Activated CD4-positive, alpha-beta T cell treated with anti-CD3 and anti-CD28 coated beads, Interleukin-2, amount 50 U/mL, for 24 hours (primary cell): ENCODE measurements around the gene C1GALT1C1L.
A peak's percentile ranks its signal among the peaks of the same experiment; 100 is the strongest.
"Not testable (repeated sequence)": the region's sequence is repeated elsewhere in the genome, so short reads cannot be mapped to it uniquely, and the experiment has no call there.

Experiments used
- DNase-seq, 2 donors: peaks; one replicate each; pipeline ENCODE4 v3.0.0-alpha.2; 2020; ENCODE audit warnings: low read depth in 1 of 2, low spot score in 1 of 2

C1GALT1C1L gene

DNA sequence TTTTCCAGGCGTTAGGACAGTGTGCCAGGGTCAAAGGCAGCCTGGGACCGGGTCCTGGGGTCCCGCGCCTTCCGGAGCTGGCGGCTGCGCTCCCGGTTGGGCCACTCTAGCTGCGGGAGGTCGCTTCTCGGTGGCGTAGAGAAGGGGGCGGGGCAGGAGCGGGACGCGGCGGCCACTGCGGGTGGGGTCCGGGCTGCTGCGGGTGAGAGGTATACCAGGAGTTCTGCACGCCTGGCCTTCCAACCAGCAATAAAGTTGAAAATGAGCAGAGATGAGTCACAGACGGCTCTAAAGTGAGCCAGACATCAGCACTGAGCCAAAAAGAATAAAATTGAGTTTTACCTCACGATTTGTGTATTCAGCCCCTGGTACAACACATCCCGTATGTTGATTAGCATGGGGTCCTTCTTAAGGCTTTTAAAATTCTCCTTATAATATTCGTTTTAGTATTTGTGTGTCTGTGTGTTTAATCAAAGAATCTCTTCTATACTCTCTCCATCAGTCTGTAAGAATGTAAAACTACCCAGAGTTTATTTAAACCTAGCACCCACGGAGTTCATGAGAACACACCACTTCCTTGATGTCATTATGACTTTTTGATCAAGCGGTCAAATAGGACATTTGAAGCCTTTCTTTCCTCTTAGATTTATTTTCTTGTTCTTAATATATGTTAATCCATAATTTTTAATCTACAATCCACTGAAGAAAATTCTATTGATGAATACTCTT, at the start of gene C1GALT1C1L:
C1GALT1C1L (minus strand) TSS at position 108 of the 729 bp plus-strand sequence; CDS start at position 1, 107 bp downstream.
- peak in 1 of 2 donors; percentile 2 for DNase-seq

- no peak for DNase-seq
Observed at GRCh38 chr2:43725711-43726246, 49.5 kb upstream of the C1GALT1C1L start.

DNA sequence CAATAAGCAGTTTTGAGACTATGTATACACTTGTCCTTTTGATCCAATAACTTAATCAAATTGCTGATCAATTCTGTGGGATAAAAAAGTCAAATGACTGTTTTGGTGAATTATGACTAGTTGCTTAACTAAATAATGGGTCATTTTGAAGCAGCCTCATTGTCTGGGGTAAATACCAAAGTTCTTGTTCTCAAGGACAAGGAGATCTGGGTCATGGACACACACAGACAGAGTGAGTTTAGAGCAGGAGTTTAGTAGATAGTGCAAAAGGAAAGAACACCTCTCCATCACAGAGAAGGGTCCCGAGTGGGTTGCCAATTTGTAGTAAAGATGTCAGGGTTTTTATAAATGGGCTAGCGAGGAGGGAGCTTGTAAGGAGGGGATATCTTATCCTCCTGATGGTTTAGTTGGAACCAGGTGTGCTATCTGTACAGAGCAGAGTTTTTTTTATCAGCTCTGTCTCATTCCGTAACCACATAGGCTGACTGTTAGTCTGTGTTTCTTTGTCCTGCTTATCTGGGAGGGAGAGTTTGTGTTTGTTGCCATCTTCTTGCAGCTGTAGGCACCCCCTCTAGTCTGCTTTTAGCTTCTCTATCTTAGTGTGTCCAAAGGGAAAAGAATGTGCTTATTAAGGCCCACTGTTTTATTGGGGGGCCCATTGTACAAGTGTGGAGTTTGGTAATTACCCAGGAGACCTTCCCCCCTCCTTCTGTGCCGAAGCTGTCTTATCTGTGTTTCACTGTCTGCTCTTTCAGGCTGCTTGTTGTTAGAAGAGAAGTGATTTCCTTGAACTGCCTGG, 48.7 kb upstream of the C1GALT1C1L start:
- DNase-seq = no peak

- DNase-seq = no peak
Observed at GRCh38 chr2:43718530-43719124, 42.4 kb upstream of the C1GALT1C1L start.

DNA sequence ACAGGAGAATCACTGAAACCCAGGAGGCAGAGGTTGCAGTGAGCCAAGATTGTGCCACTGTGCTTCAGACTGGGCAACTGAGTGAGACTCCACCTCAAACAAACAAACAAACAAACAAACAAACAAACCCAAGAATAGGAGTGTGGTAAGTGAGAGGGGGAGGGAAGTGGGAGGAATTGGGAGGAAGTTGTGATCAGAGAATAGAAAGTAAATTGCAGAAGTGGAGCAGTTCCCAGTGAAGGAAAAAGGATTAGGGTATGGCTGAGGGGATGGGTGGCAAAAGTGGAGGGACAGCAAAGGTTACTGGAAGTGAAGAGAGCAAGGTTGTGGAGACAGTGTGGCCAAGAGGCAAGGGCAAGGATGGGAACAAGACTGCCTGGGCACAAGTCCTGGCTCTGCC, 41.1 kb upstream of the C1GALT1C1L start:
- no peak for DNase-seq

GRCh38 chr2:43715300-43716098, 39.3 kb upstream of the C1GALT1C1L start:
- DNase-seq = no peak

DNA sequence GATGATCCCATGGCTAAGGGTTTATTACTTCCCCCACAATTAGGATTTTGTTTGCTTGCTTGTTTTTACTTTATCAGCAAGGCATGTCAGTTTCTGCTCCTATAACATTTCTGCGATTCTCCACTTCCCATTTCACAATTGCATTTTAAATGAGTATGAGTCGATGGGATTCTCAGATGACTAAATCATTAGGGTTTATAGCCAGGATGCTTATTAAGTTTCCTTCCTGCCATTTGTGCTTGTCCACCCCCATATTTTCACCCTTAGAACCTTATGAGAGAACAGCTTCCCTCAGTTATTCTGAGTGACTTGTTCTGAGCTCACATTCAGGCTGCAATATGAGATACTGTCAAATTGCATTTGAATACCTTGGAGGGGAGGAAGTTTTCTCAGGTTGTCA, 37.9 kb upstream of the C1GALT1C1L start:
- DNase-seq = no peak

DNA sequence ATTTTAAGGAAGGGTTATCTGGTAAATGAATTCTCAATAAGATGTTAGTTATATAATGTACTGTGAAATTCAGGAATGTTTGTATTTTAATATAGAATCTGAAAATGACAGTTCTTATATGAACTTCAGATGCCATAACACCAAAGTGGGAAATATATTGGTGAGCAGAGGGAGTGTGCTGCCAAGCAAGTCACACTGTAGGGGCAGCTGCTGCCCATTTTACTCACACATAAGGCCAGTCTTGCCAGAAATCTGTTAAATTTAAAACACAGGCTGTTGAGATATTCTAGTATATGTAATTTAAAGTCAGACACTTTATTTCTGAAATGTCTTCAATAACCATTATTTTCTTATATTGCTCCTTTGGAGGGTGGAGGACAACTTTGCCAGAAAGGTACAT, 34.6 kb upstream of the C1GALT1C1L start:
- no peak for DNase-seq

DNA sequence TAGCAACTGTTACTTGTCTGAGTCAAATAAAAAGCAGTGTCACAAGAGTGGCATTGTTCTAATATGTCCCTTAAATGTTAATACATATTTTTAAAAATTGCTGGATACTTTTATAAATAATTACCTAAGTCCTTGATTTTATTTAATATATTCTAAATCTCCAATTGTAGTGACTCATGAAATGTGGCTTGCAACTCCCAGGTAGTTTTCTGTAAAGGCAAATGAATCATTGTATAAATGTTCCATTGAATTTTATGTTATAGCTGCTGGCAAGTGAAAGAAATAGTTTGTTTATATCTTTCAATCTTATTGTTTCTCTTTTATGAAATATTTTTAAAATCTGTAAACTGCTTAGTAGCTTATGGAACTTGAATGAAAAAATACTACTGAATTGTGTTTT, 32.7 kb upstream of the C1GALT1C1L start:
- no peak for DNase-seq

GRCh38 chr2:43708178-43708577, 31.9 kb upstream of the C1GALT1C1L start:
- DNase-seq = no peak

DNA sequence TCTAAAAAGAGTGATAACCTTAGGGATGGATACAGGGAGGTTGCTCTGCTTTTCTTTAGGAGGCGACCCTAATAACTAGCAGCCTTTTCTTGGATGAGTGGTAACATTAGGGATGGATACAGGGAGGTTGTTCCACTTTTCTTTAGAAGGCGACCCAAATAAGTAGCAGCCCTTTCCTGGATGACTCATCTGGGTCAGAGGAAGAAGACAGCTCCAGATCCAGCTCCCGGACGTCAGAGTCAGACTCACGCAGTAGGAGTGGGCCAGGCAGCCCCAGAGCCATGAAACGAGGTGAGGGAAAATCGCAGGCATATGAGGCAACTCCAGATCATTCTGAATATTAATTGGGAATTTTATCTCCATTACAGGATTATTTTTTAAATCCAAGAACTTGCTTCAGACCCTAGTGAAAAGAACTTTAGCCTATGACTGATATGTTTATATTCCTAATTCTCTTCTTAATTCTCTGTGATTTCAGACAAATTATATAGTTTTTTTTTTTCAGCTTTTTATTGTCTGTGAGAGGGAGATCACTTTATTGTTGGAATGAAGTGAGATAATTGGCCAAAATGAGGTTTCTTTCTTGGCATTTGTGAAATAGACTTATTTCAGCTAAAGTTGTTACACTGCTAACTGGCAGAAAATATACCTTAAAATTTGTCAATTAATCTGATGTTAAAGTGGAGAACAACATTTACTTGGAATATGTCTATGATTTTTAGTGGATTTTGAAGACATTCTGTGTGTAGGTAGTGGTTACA, 31.2 kb upstream of the C1GALT1C1L start:
- no peak for DNase-seq

GRCh38 chr2:43701111-43701510, 24.9 kb upstream of the C1GALT1C1L start:
- DNase-seq = no peak

GRCh38 chr2:43699761-43700160, 23.5 kb upstream of the C1GALT1C1L start:
- no peak for DNase-seq

- not testable (repeated sequence) for DNase-seq
Observed at GRCh38 chr2:43698140-43698539, 21.9 kb upstream of the C1GALT1C1L start.

DNA sequence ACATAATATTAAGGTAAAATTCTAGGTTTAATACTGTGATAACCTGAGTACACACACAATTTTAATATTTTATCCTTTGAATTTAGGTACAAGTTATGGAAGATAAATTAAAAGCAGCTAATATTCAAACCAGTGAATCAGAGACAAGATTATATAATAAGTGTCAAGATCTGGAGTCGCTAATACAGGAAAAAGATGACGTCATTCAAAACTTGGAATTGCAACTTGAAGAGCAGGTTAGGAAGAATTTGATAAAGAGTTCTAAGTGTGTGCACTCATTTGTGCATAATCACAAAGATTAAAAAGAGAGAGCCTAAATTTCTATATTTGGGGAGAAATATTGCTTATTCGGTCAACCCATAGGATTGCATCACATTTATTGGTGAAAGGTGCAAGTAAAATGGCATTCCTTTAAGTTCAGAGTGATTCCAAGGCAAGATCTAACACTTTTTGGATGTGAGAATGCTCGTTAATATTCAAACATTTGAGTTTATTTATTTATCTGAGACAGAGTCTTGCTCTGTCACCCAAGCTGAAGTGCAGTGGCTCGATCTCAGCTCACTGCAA, 16.3 kb upstream of the C1GALT1C1L start:
- DNase-seq = no peak

- no peak for DNase-seq
Observed at GRCh38 chr2:43689999-43690398, 13.8 kb upstream of the C1GALT1C1L start.

GRCh38 chr2:43685357-43685756, 9.1 kb upstream of the C1GALT1C1L start:
- DNase-seq = no peak

GRCh38 chr2:43677783-43678182, 1.6 kb upstream of the C1GALT1C1L start:
- DNase-seq = not testable (repeated sequence)

DNA sequence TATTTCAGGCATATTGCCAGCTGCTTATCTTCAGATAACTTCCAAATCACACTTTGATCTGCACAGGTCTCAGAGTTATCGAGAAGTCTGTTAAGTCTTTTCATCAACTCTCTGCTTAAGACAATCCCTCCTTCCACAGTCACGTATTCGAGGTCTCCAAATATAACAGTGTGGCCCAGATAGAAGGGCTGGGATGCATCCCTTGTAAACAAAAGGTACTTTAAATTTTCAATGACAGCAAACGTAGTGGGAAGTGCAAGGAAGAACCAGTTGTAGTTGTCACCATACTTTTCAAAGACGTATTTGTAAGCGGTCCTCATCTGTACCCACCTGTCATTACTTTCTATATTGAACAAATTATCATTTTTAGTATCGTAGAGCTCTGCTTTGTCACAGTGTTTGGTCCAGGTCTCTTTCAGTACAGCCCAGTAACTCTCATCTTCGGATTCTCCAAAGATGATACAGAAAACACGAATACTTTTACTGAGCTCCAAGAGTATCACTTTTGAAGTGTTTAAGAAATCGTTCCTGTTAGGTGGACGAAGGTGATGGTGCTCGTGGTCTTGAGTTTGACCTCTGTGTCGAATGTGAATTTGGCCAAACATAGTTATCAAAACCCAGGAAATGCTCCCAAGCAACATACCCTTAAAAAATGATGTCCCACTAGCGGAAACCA, 445 bp downstream of the C1GALT1C1L start:
- DNase-seq = no peak
